Neural crest cell (in vitro differentiated cells): ENCODE results near the gene ZNF99. TPM values are rescaled to one million over a fixed set of nuclear protein-coding genes. Genes with fewer than 3 reads are reported as not detected.

Source experiments
- DNase-seq: peaks from one replicate; pipeline ENCODE4 v3.0.0; 2021; ENCODE audit warnings: low read depth, mixed read lengths, low spot score
- H3K27ac Mint-ChIP-seq: one replicate; pipeline ENCODE4 v1.8.0; 2021; ENCODE audit warnings: mild to moderate bottlenecking, mixed read lengths; ENCODE audit not compliant: unreplicated experiment
- H3K27me3 Mint-ChIP-seq: 2 replicates; pipeline ENCODE4 v1.8.0; 2021; ENCODE audit warnings: low read depth, mild to moderate bottlenecking, mixed read lengths
- H3K36me3 Mint-ChIP-seq: 2 replicates; pipeline ENCODE4 v1.8.0; 2021; ENCODE audit warnings: low read depth, mild to moderate bottlenecking, mixed read lengths
- H3K4me1 Mint-ChIP-seq: 2 replicates; pipeline ENCODE4 v1.8.0; 2021; ENCODE audit warnings: mixed read lengths
- H3K4me3 Mint-ChIP-seq: one replicate; pipeline ENCODE4 v1.8.0; 2021; ENCODE audit warnings: mild to moderate bottlenecking, mixed read lengths
- H3K9me3 Mint-ChIP-seq: 2 replicates; pipeline ENCODE4 v1.8.0; 2021; ENCODE audit warnings: mixed read lengths
- long read RNA-seq: library from polyadenylated mRNA; unstranded; transcript quantifications from one replicate; pipeline ENCODE4 v2.0.0, GENCODE V29; 2020
- total RNA-seq: library from RNA; stranded (reverse); gene quantifications from 2 replicates; pipeline ENCODE4 v1.2.1, GENCODE V29; 2021
- TF ChIP-seq, protein P1 (sequence below): fragments of 200-600 bp; sonication (generic); conservative IDR thresholded peaks from 2 replicates; pipeline ENCODE4 v1.5.0; 2021; ENCODE audit warnings: antibody characterized with exemption, mild to moderate bottlenecking

Gene ZNF99
- not detected in 2 replicates for total RNA-seq
- long read RNA-seq, result 0 reads

DNA sequence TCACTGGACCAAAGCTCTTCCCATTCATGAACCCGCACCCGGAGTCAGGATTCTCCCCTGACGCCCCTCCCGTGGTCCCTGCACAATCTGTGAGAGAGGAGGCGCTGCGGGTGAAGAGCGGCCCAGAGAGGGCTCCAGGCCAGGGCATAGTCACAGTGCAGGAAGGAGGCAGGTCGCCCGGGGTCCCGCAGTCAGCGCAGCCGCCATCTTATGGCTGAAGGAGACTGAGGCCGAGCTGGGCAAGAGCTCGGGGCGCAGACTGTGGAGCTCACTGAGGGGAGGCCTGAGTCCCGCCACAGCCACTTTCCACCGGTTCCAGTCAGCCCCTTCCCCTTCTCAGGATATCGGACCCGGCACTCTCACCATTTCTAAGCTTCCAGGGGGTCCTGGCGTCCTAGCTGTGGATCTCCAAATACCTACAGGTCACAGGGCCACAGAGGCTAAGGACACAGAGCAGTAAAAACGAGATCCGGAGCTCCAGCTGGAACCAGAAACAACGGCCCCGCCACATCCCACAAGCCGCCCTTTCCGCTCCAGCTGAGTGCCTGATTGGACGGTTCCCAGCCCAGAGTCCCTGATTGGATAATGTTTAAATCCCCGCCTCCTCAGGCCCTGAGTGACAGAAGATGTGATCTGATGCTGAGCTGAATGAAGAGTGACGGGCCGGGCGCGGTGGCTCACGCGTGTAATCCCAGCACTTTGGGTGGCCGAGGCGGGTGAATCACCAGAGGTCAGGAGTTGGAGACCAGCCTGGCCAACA lies at the start of gene ZNF99:
Gene ZNF99, minus strand, starts transcription at position 501 of the 760 bp plus-strand sequence. Its CDS starts 135 bp downstream, at position 366.
- DNase-seq, result no peak
- H3K4me1 Mint-ChIP-seq, result no peaks in the 10 kb centered on the region
- H3K9me3 Mint-ChIP-seq, result peaks cover 5% of the 10 kb centered on the region
- no peak within 1 kb of the TSS for H3K4me3 Mint-ChIP-seq
- TF ChIP-seq, protein P1, sequence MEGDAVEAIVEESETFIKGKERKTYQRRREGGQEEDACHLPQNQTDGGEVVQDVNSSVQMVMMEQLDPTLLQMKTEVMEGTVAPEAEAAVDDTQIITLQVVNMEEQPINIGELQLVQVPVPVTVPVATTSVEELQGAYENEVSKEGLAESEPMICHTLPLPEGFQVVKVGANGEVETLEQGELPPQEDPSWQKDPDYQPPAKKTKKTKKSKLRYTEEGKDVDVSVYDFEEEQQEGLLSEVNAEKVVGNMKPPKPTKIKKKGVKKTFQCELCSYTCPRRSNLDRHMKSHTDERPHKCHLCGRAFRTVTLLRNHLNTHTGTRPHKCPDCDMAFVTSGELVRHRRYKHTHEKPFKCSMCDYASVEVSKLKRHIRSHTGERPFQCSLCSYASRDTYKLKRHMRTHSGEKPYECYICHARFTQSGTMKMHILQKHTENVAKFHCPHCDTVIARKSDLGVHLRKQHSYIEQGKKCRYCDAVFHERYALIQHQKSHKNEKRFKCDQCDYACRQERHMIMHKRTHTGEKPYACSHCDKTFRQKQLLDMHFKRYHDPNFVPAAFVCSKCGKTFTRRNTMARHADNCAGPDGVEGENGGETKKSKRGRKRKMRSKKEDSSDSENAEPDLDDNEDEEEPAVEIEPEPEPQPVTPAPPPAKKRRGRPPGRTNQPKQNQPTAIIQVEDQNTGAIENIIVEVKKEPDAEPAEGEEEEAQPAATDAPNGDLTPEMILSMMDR, result no peak
- H3K27ac Mint-ChIP-seq, result no peak within 1 kb of the TSS
- H3K27me3 Mint-ChIP-seq, result no peaks in the 10 kb centered on the region
- peaks cover 5% of the 10 kb centered on the region for H3K36me3 Mint-ChIP-seq

DNA sequence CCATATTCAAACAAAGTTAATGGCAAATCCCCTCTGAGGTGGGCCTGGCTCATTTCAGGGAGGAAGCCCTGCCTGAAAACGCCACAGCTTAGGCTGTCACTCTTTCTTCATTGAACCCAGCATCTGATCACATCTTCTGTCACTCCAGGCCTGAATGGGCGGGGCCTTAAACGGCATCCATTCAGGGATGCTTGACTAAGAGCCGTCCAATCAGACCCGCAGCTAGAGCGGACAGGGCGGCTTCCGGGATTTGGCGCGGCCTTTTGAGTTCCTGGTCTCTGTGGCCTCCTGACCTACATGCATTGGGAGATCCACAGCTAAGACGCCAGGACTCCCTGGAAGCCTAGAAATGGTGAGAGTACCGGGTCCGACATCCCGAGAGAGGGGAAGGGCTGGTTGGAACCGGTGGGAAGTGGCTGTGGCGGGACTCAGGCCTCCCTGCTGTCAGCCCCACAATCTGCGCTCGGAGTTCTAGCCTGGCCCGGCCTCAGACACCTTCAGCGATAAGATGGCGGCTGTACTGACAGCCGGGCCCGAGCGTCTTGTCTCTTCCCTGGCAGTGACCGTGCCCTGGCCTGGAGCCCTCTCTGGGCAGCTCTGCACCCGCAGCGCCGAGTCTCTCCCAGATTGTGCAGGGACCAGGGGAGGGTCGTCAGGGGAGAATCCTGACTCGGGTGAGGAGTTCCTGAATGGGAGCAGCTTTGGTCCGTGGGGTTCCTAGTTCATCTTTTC lies 48.2 kb upstream of the ZNF99 start, which contains the start of gene ZNF723:
Gene ZNF723, plus strand, starts transcription at position 261 of the 732 bp plus-strand sequence. Its CDS starts 89 bp downstream, at position 350.
- Mint-ChIP-seq H3K27me3 (no peaks in the 10 kb centered on the region), H3K4me3 (no peak within 1 kb of the TSS), H3K4me1 (no peaks in the 10 kb centered on the region), H3K9me3 (no peaks in the 10 kb centered on the region), H3K27ac (no peak within 1 kb of the TSS), H3K36me3 (peaks cover 3% of the 10 kb centered on the region)
- no peak for DNase-seq
- TF ChIP-seq, protein P1, result no peak

DNA sequence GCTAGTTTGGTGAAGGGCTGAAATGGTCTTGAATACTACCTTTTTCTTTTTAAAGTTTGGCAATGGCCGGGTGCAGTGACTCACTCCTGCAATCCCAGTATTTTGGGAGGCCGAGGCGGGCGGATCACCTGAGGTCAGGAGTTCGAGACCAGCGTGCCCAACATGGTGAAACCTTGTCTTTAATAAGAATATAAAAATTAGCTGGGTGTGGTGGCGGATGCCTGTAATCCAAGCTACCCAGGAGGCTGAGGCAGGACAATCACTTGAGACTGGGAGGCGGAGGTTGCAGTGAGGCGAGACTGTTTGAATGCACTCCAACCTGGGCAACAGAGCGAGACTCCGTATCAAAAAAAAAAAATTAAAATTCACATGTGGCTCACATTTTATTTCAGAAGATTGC lies 47.3 kb upstream of the ZNF99 start:
- H3K27ac Mint-ChIP-seq, result no peak overlapping the region
- DNase-seq, result no peak
- peaks cover 3% of the 10 kb centered on the region for H3K36me3 Mint-ChIP-seq
- no peaks in the 10 kb centered on the region for H3K4me1 Mint-ChIP-seq
- H3K9me3 Mint-ChIP-seq, result peaks cover under 1% of the 10 kb centered on the region
- no peaks in the 10 kb centered on the region for H3K27me3 Mint-ChIP-seq
- no peak overlapping the region for H3K4me3 Mint-ChIP-seq
- TF ChIP-seq, protein P1, result no peak

GRCh38 chr19:22814124-22814523 lies 30.2 kb upstream of the ZNF99 start:
- Mint-ChIP-seq H3K27me3 (no peaks in the 10 kb centered on the region), H3K9me3 (peaks cover 37% of the 10 kb centered on the region)

DNA sequence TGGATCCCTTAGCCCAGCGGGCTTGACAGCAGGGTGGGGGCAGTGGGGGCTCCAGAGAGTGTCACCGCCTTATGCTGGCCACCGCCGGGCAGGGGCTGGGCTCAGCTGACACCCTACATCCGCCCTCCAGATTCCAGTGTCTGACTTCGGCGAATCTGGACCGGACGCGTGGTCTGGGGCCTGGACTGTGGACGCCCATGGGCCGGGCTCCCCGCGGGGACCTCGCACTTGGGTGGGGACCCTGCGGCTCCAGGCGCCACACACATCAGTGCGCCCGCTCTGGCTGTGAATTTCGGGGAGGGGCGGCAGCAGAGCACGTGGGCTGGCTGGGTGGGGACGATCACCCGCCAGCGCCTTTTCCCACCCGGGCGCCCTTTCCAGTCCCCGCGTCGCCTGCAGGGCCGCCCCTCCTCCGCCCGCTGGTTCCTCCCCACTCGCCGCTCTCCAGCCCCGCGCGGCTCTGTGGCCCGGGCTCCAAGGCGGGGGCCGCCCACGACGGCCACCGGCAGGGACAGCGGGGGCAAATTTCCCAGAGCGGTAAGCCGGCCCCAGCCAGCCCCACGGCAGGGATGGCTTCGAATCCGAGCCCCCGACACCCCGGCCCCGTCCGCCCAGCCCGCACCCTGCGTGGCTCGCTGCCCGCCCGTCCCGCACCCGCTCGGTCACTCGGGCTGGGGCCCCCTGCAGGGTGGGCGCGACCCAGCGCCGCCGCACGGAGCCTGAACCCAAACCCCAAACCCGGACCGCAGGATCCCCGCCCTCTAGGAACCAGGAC lies 23.3 kb upstream of the ZNF99 start:
- peaks cover 12% of the 10 kb centered on the region for H3K36me3 Mint-ChIP-seq
- H3K4me3 Mint-ChIP-seq, result no peak overlapping the region
- no peak for DNase-seq
- peaks cover 13% of the 10 kb centered on the region for H3K9me3 Mint-ChIP-seq
- TF ChIP-seq, protein P1, result no peak
- H3K27me3 Mint-ChIP-seq, result no peaks in the 10 kb centered on the region
- no peaks in the 10 kb centered on the region for H3K4me1 Mint-ChIP-seq
- H3K27ac Mint-ChIP-seq, result no peak overlapping the region

More at GRCh38 chr19:22814124-22814523, 30.2 kb upstream of the ZNF99 start:
- DNase-seq, result no peak
- Mint-ChIP-seq H3K4me1 (no peaks in the 10 kb centered on the region), H3K36me3 (peaks cover 8% of the 10 kb centered on the region), H3K27ac (no peak overlapping the region), H3K4me3 (no peak overlapping the region)
- TF ChIP-seq, protein P1, result no peak
